Measurements from ENCODE around the gene ST3GAL4. TPM values are rescaled to one million over a fixed set of nuclear protein-coding genes. Genes with fewer than 3 reads are reported as not detected.

Gene ST3GAL4
- total and polyA plus RNA-seq, 9 of the 15 experiments (the other 6 are each of a cell fraction or from before 2014, with no cell fraction given) = 0.27 to 22.9 (median 10.5) TPM

- TF ChIP-seq FOXO4 (CRISPR knock-in tag; IDR thresholded peaks at IDR 0.05) (no peak), RREB1 (CRISPR knock-in tag; IDR thresholded peaks at IDR 0.05) (no peak), GABPB2 (CRISPR knock-in tag; conservative IDR thresholded peaks at IDR 0.05) (no peak), ID3 (CRISPR knock-in tag; IDR thresholded peaks at IDR 0.05) (no peak), ID3 (tag; IDR thresholded peaks at IDR 0.05) (no peak), CCAR2 (IDR thresholded peaks at IDR 0.05; ENCODE audit: low read depth, low read length) (no peak), MED1 (CRISPR knock-in tag; IDR thresholded peaks at IDR 0.05; ENCODE audit: borderline replicate concordance) (no peak), HDAC8 (tag; IDR thresholded peaks at IDR 0.05) (no peak), FIP1L1 (IDR thresholded peaks at IDR 0.05; ENCODE audit: low read depth, low read length, poor library complexity, severe bottlenecking) (no peak), WHSC1 (IDR thresholded peaks at IDR 0.05; ENCODE audit: low read length) (no peak), CREB3L1 (IDR thresholded peaks at IDR 0.05; ENCODE audit: borderline replicate concordance, low read depth) (no peak), MYBL2 (IDR thresholded peaks at IDR 0.05; ENCODE audit: low read depth) (no peak), MYBL2 (CRISPR knock-in tag; IDR thresholded peaks at IDR 0.05; ENCODE audit: borderline replicate concordance) (no peak), CBX5 (IDR thresholded peaks at IDR 0.05; ENCODE audit: borderline replicate concordance, low read depth) (no peak), XRCC3 (IDR thresholded peaks at IDR 0.05) (no peak), TBP (optimal IDR thresholded peaks at IDR 0.05; ENCODE audit: low read depth, low read length) (no peak), NFIX (CRISPR knock-in tag; IDR thresholded peaks at IDR 0.05; ENCODE audit: low read depth) (no peak), CEBPB (tag; IDR thresholded peaks at IDR 0.05) (no peak), ZNF134 (CRISPR knock-in tag; conservative IDR thresholded peaks at IDR 0.05) (no peak), MTA1 (IDR thresholded peaks at IDR 0.05; ENCODE audit: borderline replicate concordance) (no peak; the same call in 1 of the 2 replicates), SNAPC5 (CRISPR knock-in tag; IDR thresholded peaks at IDR 0.05) (no peak), SMARCC2 (IDR thresholded peaks at IDR 0.05; ENCODE audit: low read depth) (peak; percentile 41; the same call in 1 of the 2 replicates)
Observed at GRCh38 chr11:126341760-126342161, 13.7 kb upstream of the ST3GAL4 start (continued).

Data from K562 (cell line).